Activated CD4-positive, CD25-positive, alpha-beta regulatory T cell treated with anti-CD3 and anti-CD28 coated beads, Interleukin-2, amount 50 U/mL, for 24 hours (primary cell): ENCODE results near the gene SPOCK3.
"Not testable (repeated sequence)": the region's sequence is repeated elsewhere in the genome, so short reads cannot be mapped to it uniquely, and the experiment has no call there.

Experiments used
- ATAC-seq, 2 donors: fragments of 150-1000 bp; cut with Tn5 transposase; one replicate each; pipeline ENCODE4 v1.10.0; 2021; ENCODE audit warnings: mild to moderate bottlenecking in 1 of 2, moderate library complexity in 1 of 2

SPOCK3 gene

GRCh38 chr4:167031534-167032156, 202.6 kb downstream of the SPOCK3 start:
- no peak for ATAC-seq

GRCh38 chr4:167028976-167029375, 205.3 kb downstream of the SPOCK3 start:
- no peak for ATAC-seq

GRCh38 chr4:167025670-167026069, 208.6 kb downstream of the SPOCK3 start:
- ATAC-seq: no peak

GRCh38 chr4:167023364-167023925, 210.8 kb downstream of the SPOCK3 start:
- no peak for ATAC-seq

- ATAC-seq: peak in 1 of 2 donors; percentile 38
These were observed 212.6 kb downstream of the SPOCK3 start for GRCh38 chr4:167021545-167022155.

GRCh38 chr4:167020410-167020809, 213.9 kb downstream of the SPOCK3 start:
- ATAC-seq: no peak

- ATAC-seq: no peak
These were observed 219.3 kb downstream of the SPOCK3 start for GRCh38 chr4:167014944-167015343.

GRCh38 chr4:167003326-167003725, 231.0 kb downstream of the SPOCK3 start:
- no peak for ATAC-seq

- no peak for ATAC-seq
These were observed 234.0 kb downstream of the SPOCK3 start for GRCh38 chr4:167000141-167000852.

GRCh38 chr4:166996216-166996615, 238.1 kb downstream of the SPOCK3 start:
- ATAC-seq: no peak

- no peak for ATAC-seq
These were observed 239.6 kb downstream of the SPOCK3 start for GRCh38 chr4:166994686-166995085.

GRCh38 chr4:166991006-166991561, 243.2 kb downstream of the SPOCK3 start:
- no peak for ATAC-seq

GRCh38 chr4:166989886-166990285, 244.4 kb downstream of the SPOCK3 start:
- no peak for ATAC-seq

- no peak for ATAC-seq
These were observed 247.3 kb downstream of the SPOCK3 start for GRCh38 chr4:166987026-166987425.

- ATAC-seq: no peak
These were observed 252.4 kb downstream of the SPOCK3 start for GRCh38 chr4:166981847-166982246.

- no peak for ATAC-seq
These were observed 253.9 kb downstream of the SPOCK3 start for GRCh38 chr4:166980419-166980818.

- no peak for ATAC-seq
These were observed 256.7 kb downstream of the SPOCK3 start for GRCh38 chr4:166977596-166977995.

- ATAC-seq: no peak
These were observed 262.2 kb downstream of the SPOCK3 start for GRCh38 chr4:166972071-166972470.

- not testable (repeated sequence) for ATAC-seq
These were observed 266.1 kb downstream of the SPOCK3 start for GRCh38 chr4:166968219-166968618.

- no peak for ATAC-seq
These were observed 268.7 kb downstream of the SPOCK3 start for GRCh38 chr4:166965562-166965961.

- ATAC-seq: no peak
These were observed 276.8 kb downstream of the SPOCK3 start for GRCh38 chr4:166957451-166957850.

- ATAC-seq: no peak
These were observed 277.8 kb downstream of the SPOCK3 start for GRCh38 chr4:166956484-166956883.

GRCh38 chr4:166941629-166942028, 292.7 kb downstream of the SPOCK3 start:
- no peak for ATAC-seq
